Esophagus muscularis mucosa (tissue), 3 donors: Measurements from ENCODE around the gene TTLL1.

Experiments
- POLR2A ChIP-seq: fragments of 450-650 bp; IDR thresholded peaks from one replicate; pipeline ENCODE4 v1.6.1; 2017; ENCODE audit warnings: antibody characterized with exemption, moderate library complexity, mild to moderate bottlenecking, low read depth
- TF ChIP-seq, protein P1 (sequence below), 3 experiments: fragments of 200-600 bp in 2 of 3; fragments of 450-650 bp in 1 of 3; sonication (generic) in 2 of 3; IDR thresholded peaks; one replicate each; pipeline ENCODE4 v1.5.1; 2017 to 2019; ENCODE audit warnings: antibody characterized with exemption in 3 of 3, mild to moderate bottlenecking in 2 of 3, moderate library complexity in 1 of 3

DNA sequence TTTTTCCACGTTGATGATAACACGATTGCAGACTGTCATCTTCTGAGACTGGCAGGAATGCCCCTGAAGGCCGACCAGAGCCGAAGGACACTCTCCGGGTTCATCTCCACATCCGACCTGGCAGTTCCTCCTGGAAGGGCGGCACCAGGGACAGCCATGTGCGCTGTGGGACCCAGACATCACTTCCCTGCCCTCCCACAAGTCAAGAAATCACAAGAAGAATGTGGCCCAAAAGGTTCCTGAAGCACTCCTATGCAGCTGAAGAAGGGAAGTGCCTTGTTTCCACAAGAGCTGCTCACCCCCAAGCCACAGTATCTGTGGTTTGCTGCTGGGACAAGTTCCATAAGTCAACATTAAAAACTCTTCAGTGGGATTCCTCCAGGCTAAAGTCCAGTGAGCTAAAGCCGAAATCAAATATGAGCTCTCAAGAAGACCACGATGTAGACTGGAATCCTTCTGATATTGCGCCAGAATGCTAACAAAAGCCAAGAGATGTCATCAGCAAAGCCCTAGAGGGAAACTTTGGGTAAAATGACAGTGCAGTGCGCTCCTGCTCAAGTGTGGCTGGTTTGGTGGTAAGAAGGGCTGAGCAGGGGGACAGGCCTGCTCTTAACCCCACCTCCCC is 95.4 kb downstream of the TTLL1 start:
- TF ChIP-seq, protein P1, sequence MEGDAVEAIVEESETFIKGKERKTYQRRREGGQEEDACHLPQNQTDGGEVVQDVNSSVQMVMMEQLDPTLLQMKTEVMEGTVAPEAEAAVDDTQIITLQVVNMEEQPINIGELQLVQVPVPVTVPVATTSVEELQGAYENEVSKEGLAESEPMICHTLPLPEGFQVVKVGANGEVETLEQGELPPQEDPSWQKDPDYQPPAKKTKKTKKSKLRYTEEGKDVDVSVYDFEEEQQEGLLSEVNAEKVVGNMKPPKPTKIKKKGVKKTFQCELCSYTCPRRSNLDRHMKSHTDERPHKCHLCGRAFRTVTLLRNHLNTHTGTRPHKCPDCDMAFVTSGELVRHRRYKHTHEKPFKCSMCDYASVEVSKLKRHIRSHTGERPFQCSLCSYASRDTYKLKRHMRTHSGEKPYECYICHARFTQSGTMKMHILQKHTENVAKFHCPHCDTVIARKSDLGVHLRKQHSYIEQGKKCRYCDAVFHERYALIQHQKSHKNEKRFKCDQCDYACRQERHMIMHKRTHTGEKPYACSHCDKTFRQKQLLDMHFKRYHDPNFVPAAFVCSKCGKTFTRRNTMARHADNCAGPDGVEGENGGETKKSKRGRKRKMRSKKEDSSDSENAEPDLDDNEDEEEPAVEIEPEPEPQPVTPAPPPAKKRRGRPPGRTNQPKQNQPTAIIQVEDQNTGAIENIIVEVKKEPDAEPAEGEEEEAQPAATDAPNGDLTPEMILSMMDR (IDR thresholded peaks at IDR 0.05): no peak
- no peak for TF ChIP-seq POLR2A
